GM06990 (cell line): ENCODE results near the gene IL18.
"Not testable (repeated sequence)": the region's sequence is repeated elsewhere in the genome, so short reads cannot be mapped to it uniquely, and the experiment has no call there.

ENCODE experiments used
- DNase-seq: peaks from one replicate; pipeline ENCODE4 v3.0.0-alpha.2; 2011; ENCODE audit not compliant: insufficient read length; ENCODE audit errors: extremely low read depth
- H3K27me3 ChIP-seq: replicated peaks from 2 replicates; pipeline ENCODE4 v1.6.0; 2011; ENCODE audit warnings: low read length; ENCODE audit not compliant: control insufficient read depth, insufficient read depth
- H3K36me3 ChIP-seq: 2 replicates; pipeline ENCODE4 v1.5.1; 2011; ENCODE audit warnings: low read length; ENCODE audit not compliant: control insufficient read depth, insufficient read depth
- H3K4me3 ChIP-seq: replicated peaks from 2 replicates; pipeline ENCODE4 v1.5.1; 2011; ENCODE audit warnings: low read depth, mild to moderate bottlenecking, control low read depth, low read length
- TF ChIP-seq, protein P1 (sequence below): IDR thresholded peaks from 2 replicates; pipeline ENCODE4 v1.5.1; 2011; ENCODE audit warnings: low read length, control low read depth, mild to moderate bottlenecking, inconsistent platforms; ENCODE audit not compliant: insufficient read depth, poor library complexity, severe bottlenecking

Gene IL18

DNA sequence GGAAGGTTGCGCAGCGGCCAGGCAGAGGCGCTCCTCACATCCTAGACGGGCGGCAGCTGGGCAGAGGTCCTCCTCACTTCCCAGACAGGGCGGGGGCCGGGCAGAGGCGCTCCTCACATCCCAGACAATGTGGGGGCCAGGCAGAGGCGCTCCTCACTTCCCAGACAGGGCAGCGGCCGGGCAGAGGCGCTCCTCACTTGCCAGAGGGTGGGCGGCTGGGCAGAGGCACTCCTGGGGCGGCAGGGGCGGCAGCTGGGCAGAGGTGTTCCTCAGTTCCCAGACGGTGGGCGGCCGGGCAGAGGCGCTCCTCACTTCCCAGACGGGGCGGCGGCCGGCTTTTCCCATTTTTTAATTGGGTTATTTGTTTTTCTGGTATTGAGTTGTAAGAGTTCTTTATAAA lies 42.2 kb upstream of the IL18 start:
- DNase-seq: no peak
- no peaks in the 10 kb centered on the region for H3K27me3 ChIP-seq
- no peak overlapping the region for H3K4me3 ChIP-seq
- TF ChIP-seq, protein P1, sequence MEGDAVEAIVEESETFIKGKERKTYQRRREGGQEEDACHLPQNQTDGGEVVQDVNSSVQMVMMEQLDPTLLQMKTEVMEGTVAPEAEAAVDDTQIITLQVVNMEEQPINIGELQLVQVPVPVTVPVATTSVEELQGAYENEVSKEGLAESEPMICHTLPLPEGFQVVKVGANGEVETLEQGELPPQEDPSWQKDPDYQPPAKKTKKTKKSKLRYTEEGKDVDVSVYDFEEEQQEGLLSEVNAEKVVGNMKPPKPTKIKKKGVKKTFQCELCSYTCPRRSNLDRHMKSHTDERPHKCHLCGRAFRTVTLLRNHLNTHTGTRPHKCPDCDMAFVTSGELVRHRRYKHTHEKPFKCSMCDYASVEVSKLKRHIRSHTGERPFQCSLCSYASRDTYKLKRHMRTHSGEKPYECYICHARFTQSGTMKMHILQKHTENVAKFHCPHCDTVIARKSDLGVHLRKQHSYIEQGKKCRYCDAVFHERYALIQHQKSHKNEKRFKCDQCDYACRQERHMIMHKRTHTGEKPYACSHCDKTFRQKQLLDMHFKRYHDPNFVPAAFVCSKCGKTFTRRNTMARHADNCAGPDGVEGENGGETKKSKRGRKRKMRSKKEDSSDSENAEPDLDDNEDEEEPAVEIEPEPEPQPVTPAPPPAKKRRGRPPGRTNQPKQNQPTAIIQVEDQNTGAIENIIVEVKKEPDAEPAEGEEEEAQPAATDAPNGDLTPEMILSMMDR: no peak
- H3K36me3 ChIP-seq: no peaks in the 10 kb centered on the region

DNA sequence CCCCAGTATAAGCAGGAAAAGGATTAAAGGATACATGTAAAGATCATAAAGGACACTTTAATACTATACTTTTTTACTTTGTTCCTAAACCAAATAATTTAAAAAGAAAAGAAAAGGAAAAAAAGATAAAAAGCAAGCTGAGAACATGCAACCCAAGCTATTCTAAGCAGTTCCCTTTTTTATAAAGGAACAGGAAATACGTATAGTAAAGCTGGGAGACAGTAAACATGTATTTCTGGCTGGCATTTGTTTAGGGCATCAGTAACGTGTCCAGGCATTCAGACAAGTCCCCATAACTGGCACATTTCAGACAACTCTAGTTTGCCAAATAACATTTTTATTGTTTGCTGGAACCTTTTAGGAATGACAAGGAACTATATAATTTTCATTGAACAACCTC lies 36.4 kb upstream of the IL18 start:
- no peak for DNase-seq
- Histone ChIP-seq H3K27me3 (no peaks in the 10 kb centered on the region), H3K36me3 (no peaks in the 10 kb centered on the region), H3K4me3 (no peak overlapping the region)
- TF ChIP-seq, protein P1: no peak

DNA sequence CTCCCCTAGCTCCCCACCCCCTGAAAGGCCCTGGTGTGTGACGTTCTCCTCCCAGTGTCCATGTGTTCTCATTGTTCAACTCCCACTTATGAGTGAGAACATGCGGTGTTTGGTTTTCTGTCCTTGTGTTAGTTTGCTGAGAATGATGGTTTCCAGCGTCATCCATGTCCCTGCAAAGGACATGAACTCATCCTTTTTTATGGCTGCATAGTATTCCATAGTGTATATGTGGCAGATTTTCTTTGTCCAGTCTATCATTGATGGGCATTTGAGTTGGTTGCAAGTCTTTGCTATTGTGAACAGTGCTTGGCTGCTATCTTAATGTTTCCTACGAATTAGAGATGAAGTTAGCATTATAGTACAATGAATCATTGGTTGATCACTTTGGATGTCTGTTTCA lies 35.2 kb upstream of the IL18 start:
- not testable (repeated sequence) for H3K36me3 ChIP-seq, H3K4me3 ChIP-seq, H3K27me3 ChIP-seq, DNase-seq

DNA sequence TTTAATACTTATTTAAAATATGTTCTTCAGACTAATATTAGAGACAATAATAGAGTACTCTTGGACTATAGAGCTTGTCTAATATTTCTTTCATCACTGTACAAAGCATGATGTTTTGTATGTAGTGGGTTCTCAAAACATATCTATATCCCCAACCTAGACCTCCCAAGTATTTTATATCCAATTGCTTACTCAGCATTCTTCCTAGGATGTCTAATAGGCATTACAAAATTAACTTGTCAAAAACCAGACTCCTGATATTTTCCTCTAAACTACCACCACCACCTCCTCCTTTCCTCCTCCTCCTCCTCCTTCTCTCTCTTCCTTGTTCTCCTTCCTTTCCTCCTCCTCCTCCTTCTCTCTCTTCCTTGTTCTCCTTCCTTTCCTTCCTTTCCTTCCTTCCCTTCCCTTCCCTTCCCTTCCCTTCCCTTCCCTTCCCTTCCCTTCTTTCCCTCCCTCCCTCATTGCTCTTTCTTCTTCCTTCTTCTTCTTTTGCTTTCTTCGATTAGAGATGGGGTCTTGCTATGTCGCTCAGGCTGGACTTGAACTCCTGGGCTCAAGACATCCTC lies 32.7 kb upstream of the IL18 start:
- no peak for DNase-seq
- Histone ChIP-seq H3K4me3 (no peak overlapping the region), H3K36me3 (no peaks in the 10 kb centered on the region), H3K27me3 (no peaks in the 10 kb centered on the region)
- TF ChIP-seq, protein P1: no peak

DNA sequence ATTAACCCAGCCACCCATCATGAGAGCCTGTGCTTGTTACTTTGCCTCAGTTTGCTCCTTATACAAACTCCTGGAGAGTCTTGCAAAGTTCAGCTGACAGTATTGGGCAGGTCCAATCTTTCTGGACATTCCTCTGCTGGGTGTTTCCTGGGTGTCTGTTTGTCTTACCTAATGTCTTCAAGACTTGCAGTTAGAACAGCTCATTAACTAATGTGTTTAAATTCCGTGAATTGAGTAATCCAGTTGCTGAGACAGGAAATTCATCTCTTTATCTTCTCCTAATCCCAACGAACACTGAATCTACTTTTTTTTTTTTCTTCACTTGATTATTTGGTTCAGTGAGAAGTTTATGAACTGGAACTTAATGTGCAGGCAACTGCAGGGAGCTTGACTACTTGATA lies 32.1 kb upstream of the IL18 start:
- H3K27me3 ChIP-seq: no peaks in the 10 kb centered on the region
- TF ChIP-seq, protein P1: no peak
- H3K36me3 ChIP-seq: no peaks in the 10 kb centered on the region
- no peak overlapping the region for H3K4me3 ChIP-seq
- DNase-seq: no peak

DNA sequence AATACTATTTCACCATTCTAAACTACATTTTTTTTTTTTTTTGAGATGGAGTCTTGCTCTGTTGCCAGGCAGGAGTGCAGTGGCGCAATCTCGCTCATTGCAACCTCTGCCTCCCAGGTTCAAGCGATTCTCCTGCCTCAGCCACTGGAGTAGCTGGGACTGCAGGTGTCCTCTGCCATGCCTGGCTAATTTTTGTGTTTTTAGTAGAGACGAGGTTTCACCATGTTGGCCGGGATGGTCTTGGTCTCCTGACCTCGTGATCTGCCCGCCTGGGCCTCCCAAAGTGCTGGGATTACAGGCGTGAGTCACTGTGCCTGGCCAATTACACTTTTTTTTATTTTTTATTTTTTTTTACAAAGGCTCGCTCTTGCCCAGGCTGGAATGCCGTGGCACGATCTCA lies 31.2 kb upstream of the IL18 start:
- H3K27me3 ChIP-seq, H3K4me3 ChIP-seq, H3K36me3 ChIP-seq, DNase-seq: not testable (repeated sequence)

DNA sequence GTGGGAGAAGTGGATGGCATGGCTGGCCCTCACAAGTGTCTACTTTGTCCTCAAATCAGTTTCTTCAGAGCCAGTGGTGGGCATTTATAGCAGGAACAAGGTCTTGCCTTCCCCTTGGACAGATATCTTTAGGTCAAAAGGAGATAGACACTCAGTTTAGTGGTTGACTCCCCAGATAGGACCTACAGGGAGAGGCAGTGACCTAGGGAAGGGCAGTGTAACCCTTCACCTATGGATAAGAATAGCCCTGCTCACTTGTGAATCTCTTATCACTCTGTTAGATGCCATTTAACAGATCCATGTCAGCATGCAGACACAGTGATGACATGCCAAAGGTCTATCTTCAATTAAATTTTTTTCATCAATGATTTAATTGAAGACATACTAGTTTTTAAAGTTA lies 22.4 kb upstream of the IL18 start:
- Histone ChIP-seq H3K36me3 (no peaks in the 10 kb centered on the region), H3K27me3 (no peaks in the 10 kb centered on the region), H3K4me3 (no peak overlapping the region)
- no peak for DNase-seq
- TF ChIP-seq, protein P1: no peak
